Neural cell (in vitro differentiated cells): ENCODE data around the gene HIKESHI.

Source experiments
- EP300 ChIP-seq: fragments of 450-650 bp; conservative IDR thresholded peaks from 2 replicates; pipeline ENCODE4 v1.6.1; 2014; ENCODE audit warnings: antibody characterized with exemption, mild to moderate bottlenecking, moderate library complexity; ENCODE audit not compliant: poor library complexity, severe bottlenecking
- POLR2AphosphoS5 ChIP-seq: IDR thresholded peaks from 2 replicates; pipeline ENCODE4 v1.6.1; 2012
- TF ChIP-seq, protein P1 (sequence below): fragments of 450-650 bp; IDR thresholded peaks from 2 replicates; pipeline ENCODE4 v1.5.1; 2014; ENCODE audit warnings: antibody characterized with exemption, mild to moderate bottlenecking, moderate library complexity; ENCODE audit not compliant: poor library complexity, severe bottlenecking
- TF ChIP-seq, protein P2 (sequence below): IDR thresholded peaks from 2 replicates; pipeline ENCODE4 v1.6.1; 2012; ENCODE audit warnings: borderline replicate concordance

DNA sequence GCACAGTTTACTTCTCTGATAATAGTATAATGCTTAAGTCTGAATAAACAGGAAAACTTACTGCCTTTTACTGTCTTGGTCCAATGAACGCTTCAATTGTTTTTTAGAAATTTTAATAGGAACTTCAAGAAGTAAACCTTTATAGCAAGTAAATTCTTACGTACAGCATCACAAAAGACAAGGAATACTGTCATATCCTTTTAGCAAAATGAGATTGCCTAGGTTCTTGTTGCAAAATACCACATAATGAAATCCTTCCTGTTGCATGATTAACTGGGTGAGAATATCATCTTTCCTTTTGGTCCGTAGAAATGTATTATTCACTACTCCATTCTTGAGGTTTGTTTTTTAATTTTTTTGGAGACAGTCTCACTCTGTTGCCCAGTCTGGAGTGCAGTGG lies 22.3 kb upstream of the HIKESHI start:
- TF ChIP-seq, protein P1, sequence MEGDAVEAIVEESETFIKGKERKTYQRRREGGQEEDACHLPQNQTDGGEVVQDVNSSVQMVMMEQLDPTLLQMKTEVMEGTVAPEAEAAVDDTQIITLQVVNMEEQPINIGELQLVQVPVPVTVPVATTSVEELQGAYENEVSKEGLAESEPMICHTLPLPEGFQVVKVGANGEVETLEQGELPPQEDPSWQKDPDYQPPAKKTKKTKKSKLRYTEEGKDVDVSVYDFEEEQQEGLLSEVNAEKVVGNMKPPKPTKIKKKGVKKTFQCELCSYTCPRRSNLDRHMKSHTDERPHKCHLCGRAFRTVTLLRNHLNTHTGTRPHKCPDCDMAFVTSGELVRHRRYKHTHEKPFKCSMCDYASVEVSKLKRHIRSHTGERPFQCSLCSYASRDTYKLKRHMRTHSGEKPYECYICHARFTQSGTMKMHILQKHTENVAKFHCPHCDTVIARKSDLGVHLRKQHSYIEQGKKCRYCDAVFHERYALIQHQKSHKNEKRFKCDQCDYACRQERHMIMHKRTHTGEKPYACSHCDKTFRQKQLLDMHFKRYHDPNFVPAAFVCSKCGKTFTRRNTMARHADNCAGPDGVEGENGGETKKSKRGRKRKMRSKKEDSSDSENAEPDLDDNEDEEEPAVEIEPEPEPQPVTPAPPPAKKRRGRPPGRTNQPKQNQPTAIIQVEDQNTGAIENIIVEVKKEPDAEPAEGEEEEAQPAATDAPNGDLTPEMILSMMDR: no peak
- TF ChIP-seq POLR2AphosphoS5 (no peak), EP300 (no peak)
- TF ChIP-seq, protein P2, sequence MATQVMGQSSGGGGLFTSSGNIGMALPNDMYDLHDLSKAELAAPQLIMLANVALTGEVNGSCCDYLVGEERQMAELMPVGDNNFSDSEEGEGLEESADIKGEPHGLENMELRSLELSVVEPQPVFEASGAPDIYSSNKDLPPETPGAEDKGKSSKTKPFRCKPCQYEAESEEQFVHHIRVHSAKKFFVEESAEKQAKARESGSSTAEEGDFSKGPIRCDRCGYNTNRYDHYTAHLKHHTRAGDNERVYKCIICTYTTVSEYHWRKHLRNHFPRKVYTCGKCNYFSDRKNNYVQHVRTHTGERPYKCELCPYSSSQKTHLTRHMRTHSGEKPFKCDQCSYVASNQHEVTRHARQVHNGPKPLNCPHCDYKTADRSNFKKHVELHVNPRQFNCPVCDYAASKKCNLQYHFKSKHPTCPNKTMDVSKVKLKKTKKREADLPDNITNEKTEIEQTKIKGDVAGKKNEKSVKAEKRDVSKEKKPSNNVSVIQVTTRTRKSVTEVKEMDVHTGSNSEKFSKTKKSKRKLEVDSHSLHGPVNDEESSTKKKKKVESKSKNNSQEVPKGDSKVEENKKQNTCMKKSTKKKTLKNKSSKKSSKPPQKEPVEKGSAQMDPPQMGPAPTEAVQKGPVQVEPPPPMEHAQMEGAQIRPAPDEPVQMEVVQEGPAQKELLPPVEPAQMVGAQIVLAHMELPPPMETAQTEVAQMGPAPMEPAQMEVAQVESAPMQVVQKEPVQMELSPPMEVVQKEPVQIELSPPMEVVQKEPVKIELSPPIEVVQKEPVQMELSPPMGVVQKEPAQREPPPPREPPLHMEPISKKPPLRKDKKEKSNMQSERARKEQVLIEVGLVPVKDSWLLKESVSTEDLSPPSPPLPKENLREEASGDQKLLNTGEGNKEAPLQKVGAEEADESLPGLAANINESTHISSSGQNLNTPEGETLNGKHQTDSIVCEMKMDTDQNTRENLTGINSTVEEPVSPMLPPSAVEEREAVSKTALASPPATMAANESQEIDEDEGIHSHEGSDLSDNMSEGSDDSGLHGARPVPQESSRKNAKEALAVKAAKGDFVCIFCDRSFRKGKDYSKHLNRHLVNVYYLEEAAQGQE: no peak
